OCI-LY7 (cell line): ENCODE measurements around the gene GPRIN2. TPM values are rescaled to one million over a fixed set of nuclear protein-coding genes. Genes with fewer than 3 reads are reported as not detected.
"Not testable (repeated sequence)": the region's sequence is repeated elsewhere in the genome, so short reads cannot be mapped to it uniquely, and the experiment has no call there.

Experiments used
- BruUV-seq: library from RNA; stranded (reverse); fragments of 400-500 nt; replicated peaks from 2 replicates; lab custom pipeline; 2021; lab: Mats Ljungman, UMichigan
- CTCF ChIA-PET: fragments of 300-600 bp; sonication (Branson Sonifier 250); formaldehyde crosslinking; loops from one replicate; lab custom pipeline; 2022; ENCODE audit warnings: antibody characterized with exemption; ENCODE audit not compliant: unreplicated experiment; lab: Charles Lee
- POLR2A ChIA-PET: fragments of 300-600 bp; sonication (Branson Sonifier 250); formaldehyde crosslinking; loops from one replicate; lab custom pipeline; 2022; ENCODE audit warnings: antibody characterized with exemption; lab: Charles Lee
- DNase-seq: peaks from one replicate; pipeline ENCODE4 v3.0.0-alpha.2; 2015; ENCODE audit warnings: low spot score
- H2AFZ ChIP-seq: fragments of 200-600 bp; sonication (generic), shearing (Covaris generic); 2 replicates; pipeline ENCODE4 v1.6.1; 2014; ENCODE audit warnings: mild to moderate bottlenecking, antibody characterized with exemption, low read length, moderate library complexity
- H3K27ac ChIP-seq: fragments of 200-600 bp; sonication (generic); 2 replicates; pipeline ENCODE4 v1.5.1; 2014; ENCODE audit warnings: mixed run types, low read depth, mild to moderate bottlenecking, moderate library complexity, low read length, inconsistent platforms; ENCODE audit not compliant: poor library complexity, severe bottlenecking
- H3K36me3 ChIP-seq: fragments of 200-600 bp; sonication (generic); 2 replicates; pipeline ENCODE4 v1.6.1; 2014; ENCODE audit warnings: mild to moderate bottlenecking, antibody characterized with exemption, low read length, moderate library complexity, mixed read lengths; ENCODE audit not compliant: insufficient read depth
- H3K4me1 ChIP-seq: fragments of 200-600 bp; sonication (generic); 2 replicates; pipeline ENCODE4 v1.5.1; 2014; ENCODE audit warnings: mild to moderate bottlenecking, low read length; ENCODE audit not compliant: insufficient read depth, poor library complexity, severe bottlenecking
- H3K4me2 ChIP-seq: fragments of 200-600 bp; sonication (generic); 2 replicates; pipeline ENCODE4 v1.6.1; 2014; ENCODE audit warnings: mild to moderate bottlenecking, low read length
- H3K4me3 ChIP-seq: fragments of 200-600 bp; sonication (generic); 2 replicates; pipeline ENCODE4 v1.5.1; 2014; ENCODE audit warnings: mild to moderate bottlenecking, low read depth, low read length; ENCODE audit not compliant: poor library complexity, severe bottlenecking
- H3K79me2 ChIP-seq: fragments of 200-600 bp; sonication (generic); 2 replicates; pipeline ENCODE4 v1.6.1; 2016; ENCODE audit warnings: low read depth, mild to moderate bottlenecking, low read length, moderate library complexity, mixed read lengths; ENCODE audit not compliant: insufficient read depth
- H3K9me2 ChIP-seq: fragments of 200-600 bp; sonication (generic); 2 replicates; pipeline ENCODE4 v1.6.1; 2016; ENCODE audit warnings: mild to moderate bottlenecking, low read length, mixed read lengths; ENCODE audit not compliant: insufficient read depth
- H3K9me3 ChIP-seq: fragments of 200-600 bp; sonication (generic); 2 replicates; pipeline ENCODE4 v1.6.1; 2014; ENCODE audit warnings: mild to moderate bottlenecking, mixed run types, low read length, mixed read lengths
- H4K20me1 ChIP-seq: fragments of 200-600 bp; sonication (generic); 2 replicates; pipeline ENCODE4 v1.6.1; 2014; ENCODE audit warnings: mild to moderate bottlenecking, antibody characterized with exemption, low read length, moderate library complexity, mixed read lengths; ENCODE audit not compliant: insufficient read depth
- intact Hi-C: fragments of 100-400 bp; cut with micrococcal nuclease; formaldehyde crosslinking; loops from one replicate; pipeline ENCODE4 v1.10.0; 2022; ENCODE audit not compliant: unreplicated experiment
- total RNA-seq, 2 experiments: library from RNA; depleted of rRNA in 1 of 2; stranded (reverse); fragments of >200 nt in 1 of 2; shearing (Covaris generic) in 1 of 2; gene quantifications; 2 replicates each; pipeline ENCODE4 v1.2.3, GENCODE V29; 2014 to 2022

GPRIN2 gene
- total RNA-seq, 2 experiments from 2014 or later: not detected

DNA sequence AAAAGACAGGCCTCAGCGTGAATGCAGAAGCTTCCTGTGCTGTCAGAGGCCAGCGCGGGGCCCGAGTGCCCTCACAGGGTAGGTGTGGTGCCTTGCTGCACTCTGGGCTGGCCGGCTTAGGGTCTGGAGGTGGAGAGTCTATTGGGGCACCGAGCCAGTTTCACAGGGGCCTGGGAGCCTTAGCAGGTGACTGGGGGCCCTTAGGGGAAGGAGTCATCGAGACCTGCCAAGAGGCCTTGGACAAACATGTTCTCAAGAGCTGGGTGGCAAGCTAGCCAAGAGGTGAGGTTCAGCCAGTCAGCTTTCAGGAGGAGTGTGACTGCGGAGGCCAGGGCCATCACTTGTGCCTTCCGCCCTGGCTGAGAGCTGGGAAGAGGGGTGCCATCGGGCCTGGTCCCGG lies 26.1 kb upstream of the GPRIN2 start:
- intact Hi-C loops, DNase-seq, H3K9me3 ChIP-seq, H3K4me2 ChIP-seq, H4K20me1 ChIP-seq, H3K4me3 ChIP-seq, POLR2A ChIA-PET, H2AFZ ChIP-seq, H3K79me2 ChIP-seq, H3K4me1 ChIP-seq, H3K36me3 ChIP-seq, BruUV-seq, CTCF ChIA-PET, H3K9me2 ChIP-seq, H3K27ac ChIP-seq: not testable (repeated sequence)

- H4K20me1 ChIP-seq, POLR2A ChIA-PET, H3K9me2 ChIP-seq, H3K4me1 ChIP-seq, H3K79me2 ChIP-seq, H3K4me3 ChIP-seq, H3K9me3 ChIP-seq, BruUV-seq, CTCF ChIA-PET, H3K4me2 ChIP-seq, H3K36me3 ChIP-seq, intact Hi-C loops, H3K27ac ChIP-seq, H2AFZ ChIP-seq, DNase-seq: not testable (repeated sequence)
Observed at GRCh38 chr10:46581997-46582396, 25.5 kb upstream of the GPRIN2 start.

- H2AFZ ChIP-seq, H3K4me2 ChIP-seq, H3K9me2 ChIP-seq, H3K27ac ChIP-seq, H3K79me2 ChIP-seq, H4K20me1 ChIP-seq, CTCF ChIA-PET, H3K9me3 ChIP-seq, DNase-seq, H3K4me1 ChIP-seq, H3K4me3 ChIP-seq, BruUV-seq, POLR2A ChIA-PET, intact Hi-C loops, H3K36me3 ChIP-seq: not testable (repeated sequence)
Observed at GRCh38 chr10:46579378-46579777, 22.9 kb upstream of the GPRIN2 start.

DNA sequence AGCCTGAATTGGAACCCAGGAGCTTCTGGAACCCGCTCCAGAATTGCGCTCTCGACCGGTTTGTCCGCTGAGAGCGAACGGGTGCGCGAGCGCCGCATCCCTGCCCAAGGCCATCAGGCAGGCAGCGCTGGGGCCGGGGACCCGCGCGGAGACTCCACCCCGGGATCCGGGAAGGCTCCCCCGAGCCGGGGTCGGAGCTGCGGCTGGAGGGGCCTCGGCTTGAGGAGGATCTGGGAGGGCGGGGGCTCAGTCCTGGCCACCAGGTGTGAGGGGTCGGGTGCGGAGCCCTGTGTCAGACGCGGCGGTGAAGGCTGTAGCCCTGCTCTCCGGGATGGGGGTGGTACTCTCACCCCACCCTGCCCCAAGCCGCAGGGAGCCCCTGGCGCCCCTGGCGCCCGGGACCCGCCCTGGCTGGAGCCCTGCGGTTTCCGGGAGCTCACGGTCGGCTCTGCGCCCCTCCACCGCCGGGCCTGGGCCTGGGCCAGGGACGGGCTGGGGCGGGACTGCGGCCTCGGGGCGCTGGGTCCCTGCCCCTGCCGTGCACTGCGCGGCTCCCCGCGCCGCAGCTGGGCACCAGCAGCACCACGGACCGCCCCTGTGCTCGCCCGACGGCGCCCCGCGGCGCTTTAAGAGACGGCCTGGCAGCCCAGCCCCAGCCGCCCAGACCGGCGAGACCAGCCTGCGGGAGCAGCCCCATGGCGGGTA lies 22.2 kb upstream of the GPRIN2 start, which contains the start of gene SYT15:
Gene SYT15, plus strand, starts transcription at position 655 of the 705 bp plus-strand sequence. Its CDS starts 41 bp downstream, at position 696.
- H3K4me1 ChIP-seq, H3K9me3 ChIP-seq, H2AFZ ChIP-seq, DNase-seq, H3K27ac ChIP-seq, H3K9me2 ChIP-seq, intact Hi-C loops, BruUV-seq, H3K4me3 ChIP-seq, POLR2A ChIA-PET, H3K79me2 ChIP-seq, H4K20me1 ChIP-seq, H3K36me3 ChIP-seq, H3K4me2 ChIP-seq, CTCF ChIA-PET: not testable (repeated sequence)

GRCh38 chr10:46577624-46578473 lies 21.4 kb upstream of the GPRIN2 start:
- H4K20me1 ChIP-seq, H2AFZ ChIP-seq, H3K4me1 ChIP-seq, H3K9me2 ChIP-seq, H3K27ac ChIP-seq, H3K79me2 ChIP-seq, intact Hi-C loops, H3K4me3 ChIP-seq, CTCF ChIA-PET, POLR2A ChIA-PET, H3K9me3 ChIP-seq, BruUV-seq, H3K4me2 ChIP-seq, H3K36me3 ChIP-seq, DNase-seq: not testable (repeated sequence)

GRCh38 chr10:46573884-46574283 lies 17.4 kb upstream of the GPRIN2 start:
- H3K9me3 ChIP-seq, DNase-seq, H3K9me2 ChIP-seq, H3K79me2 ChIP-seq, H3K4me2 ChIP-seq, intact Hi-C loops, H3K4me1 ChIP-seq, H4K20me1 ChIP-seq, BruUV-seq, H3K36me3 ChIP-seq, H2AFZ ChIP-seq, H3K27ac ChIP-seq, H3K4me3 ChIP-seq, POLR2A ChIA-PET, CTCF ChIA-PET: not testable (repeated sequence)
